Thyroid gland (tissue), 4 donors: ENCODE measurements around the gene OR4Q2.

Experiments used
- POLR2A ChIP-seq, 2 donors: fragments of 450-650 bp; IDR thresholded peaks; one replicate each; pipeline ENCODE4 v1.6.1; 2017; ENCODE audit warnings: antibody characterized with exemption in 2 of 2, mild to moderate bottlenecking in 2 of 2, moderate library complexity in 1 of 2
- TF ChIP-seq, protein P1 (sequence below), 6 experiments: fragments of 200-600 bp in 3 of 6; fragments of 450-650 bp in 3 of 6; sonication (generic) in 3 of 6; IDR thresholded peaks; one replicate each; pipeline ENCODE4 v1.5.1; 2016 to 2019; ENCODE audit warnings: antibody characterized with exemption in 6 of 6, mild to moderate bottlenecking in 2 of 6, inconsistent platforms in 1 of 6, moderate library complexity in 1 of 6

DNA sequence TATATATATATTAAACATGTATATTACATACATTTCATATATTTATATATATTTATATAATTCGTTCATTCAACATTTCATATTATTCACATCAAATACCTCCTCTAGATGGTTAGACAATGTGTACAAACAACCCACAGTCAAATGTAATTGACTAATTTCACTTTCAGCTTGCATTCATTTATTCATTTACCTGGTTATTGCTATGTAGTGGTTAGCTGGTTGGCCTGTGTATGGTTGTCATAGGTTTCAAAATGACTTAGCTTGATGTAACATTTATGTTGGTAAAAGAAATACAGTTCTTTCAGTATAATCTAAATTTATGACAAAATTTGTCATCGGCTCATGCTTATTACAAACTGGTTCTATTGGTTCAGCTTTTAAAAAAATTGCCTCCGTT lies 33.5 kb downstream of the OR4Q2 start:
- TF ChIP-seq, protein P1, sequence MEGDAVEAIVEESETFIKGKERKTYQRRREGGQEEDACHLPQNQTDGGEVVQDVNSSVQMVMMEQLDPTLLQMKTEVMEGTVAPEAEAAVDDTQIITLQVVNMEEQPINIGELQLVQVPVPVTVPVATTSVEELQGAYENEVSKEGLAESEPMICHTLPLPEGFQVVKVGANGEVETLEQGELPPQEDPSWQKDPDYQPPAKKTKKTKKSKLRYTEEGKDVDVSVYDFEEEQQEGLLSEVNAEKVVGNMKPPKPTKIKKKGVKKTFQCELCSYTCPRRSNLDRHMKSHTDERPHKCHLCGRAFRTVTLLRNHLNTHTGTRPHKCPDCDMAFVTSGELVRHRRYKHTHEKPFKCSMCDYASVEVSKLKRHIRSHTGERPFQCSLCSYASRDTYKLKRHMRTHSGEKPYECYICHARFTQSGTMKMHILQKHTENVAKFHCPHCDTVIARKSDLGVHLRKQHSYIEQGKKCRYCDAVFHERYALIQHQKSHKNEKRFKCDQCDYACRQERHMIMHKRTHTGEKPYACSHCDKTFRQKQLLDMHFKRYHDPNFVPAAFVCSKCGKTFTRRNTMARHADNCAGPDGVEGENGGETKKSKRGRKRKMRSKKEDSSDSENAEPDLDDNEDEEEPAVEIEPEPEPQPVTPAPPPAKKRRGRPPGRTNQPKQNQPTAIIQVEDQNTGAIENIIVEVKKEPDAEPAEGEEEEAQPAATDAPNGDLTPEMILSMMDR (IDR thresholded peaks at IDR 0.05): no peak
- no peak for TF ChIP-seq POLR2A (IDR thresholded peaks at IDR 0.05)
